Liver (tissue), 9 donors: ENCODE data around the gene OR2M4. TPM values are rescaled to one million over a fixed set of nuclear protein-coding genes. Genes with fewer than 3 reads are reported as not detected.

Experiments
- DNase-seq: peaks from one replicate; pipeline ENCODE4 v3.0.0-alpha.2; 2017; ENCODE audit warnings: low spot score
- H3K27ac ChIP-seq, 2 donors: one replicate each; pipeline ENCODE4 v1.7.0; 2013; ENCODE audit warnings: inconsistent platforms in 2 of 2, low read length in 2 of 2, control low read depth in 1 of 2, low read depth in 1 of 2, mild to moderate bottlenecking in 1 of 2
- H3K27me3 ChIP-seq, 4 donors: one replicate each; pipeline versions ENCODE4 v1.6.1 to v1.7.0; 2013; ENCODE audit warnings: low read length in 3 of 4, inconsistent platforms in 1 of 4, mild to moderate bottlenecking in 1 of 4, moderate library complexity in 1 of 4; ENCODE audit not compliant: control insufficient read depth in 4 of 4, insufficient read depth in 4 of 4
- H3K36me3 ChIP-seq, 4 donors: one replicate each; pipeline versions ENCODE4 v1.6.1 to v1.7.0; 2013; ENCODE audit warnings: low read length in 3 of 4, mild to moderate bottlenecking in 3 of 4, low read depth in 1 of 4, moderate library complexity in 1 of 4; ENCODE audit not compliant: control insufficient read depth in 4 of 4, insufficient read depth in 3 of 4
- H3K4me1 ChIP-seq, 4 donors: one replicate each; pipeline versions ENCODE4 v1.6.1 to v1.7.0; 2013; ENCODE audit warnings: low read length in 3 of 4, mild to moderate bottlenecking in 3 of 4, moderate library complexity in 1 of 4; ENCODE audit not compliant: control insufficient read depth in 4 of 4, insufficient read depth in 4 of 4
- H3K4me3 ChIP-seq, 3 donors: one replicate each; pipeline versions ENCODE4 v1.6.1 to v1.7.0; 2013; ENCODE audit warnings: low read length in 3 of 3, control low read depth in 1 of 3, low read depth in 1 of 3, mild to moderate bottlenecking in 1 of 3
- H3K9ac ChIP-seq, 2 donors: one replicate each; pipeline ENCODE4 v1.7.0; 2013; ENCODE audit warnings: low read length in 2 of 2, mild to moderate bottlenecking in 2 of 2, moderate library complexity in 2 of 2, control low read depth in 1 of 2, low read depth in 1 of 2
- H3K9me3 ChIP-seq, 4 donors: one replicate each; pipeline versions ENCODE4 v1.6.1 to v1.7.0; 2013; ENCODE audit warnings: low read length in 3 of 4; ENCODE audit not compliant: control insufficient read depth in 4 of 4
- EGR1 ChIP-seq, 2 donors: IDR thresholded peaks; 2 replicates each; pipeline ENCODE4 v1.6.1; 2016 to 2018; ENCODE audit warnings: antibody characterized with exemption in 2 of 2, low read depth in 2 of 2
- FOXA1 ChIP-seq: IDR thresholded peaks from 2 replicates; pipeline ENCODE4 v1.6.1; 2016; ENCODE audit warnings: antibody characterized with exemption
- FOXA2 ChIP-seq: IDR thresholded peaks from 2 replicates; pipeline ENCODE4 v1.6.1; 2016; ENCODE audit warnings: antibody characterized with exemption
- GABPA ChIP-seq, 2 donors: IDR thresholded peaks in 1 of 2; conservative IDR thresholded peaks in 1 of 2; 2 replicates each; pipeline ENCODE4 v1.6.1; 2016; ENCODE audit warnings: antibody characterized with exemption in 2 of 2, mild to moderate bottlenecking in 1 of 2, moderate library complexity in 1 of 2
- HNF4A ChIP-seq, 2 donors: conservative IDR thresholded peaks; 2 replicates each; pipeline ENCODE4 v1.6.1; 2016; ENCODE audit warnings: antibody characterized with exemption in 2 of 2, mild to moderate bottlenecking in 2 of 2
- HNF4G ChIP-seq: IDR thresholded peaks from 2 replicates; pipeline ENCODE4 v1.6.1; 2016; ENCODE audit warnings: antibody characterized with exemption
- NR2F2 ChIP-seq: IDR thresholded peaks from 2 replicates; pipeline ENCODE4 v1.6.1; 2016; ENCODE audit warnings: antibody characterized with exemption
- RAD21 ChIP-seq, 2 donors: IDR thresholded peaks; 2 replicates each; pipeline ENCODE4 v1.6.1; 2016; ENCODE audit warnings: antibody characterized with exemption in 2 of 2, mild to moderate bottlenecking in 2 of 2
- RXRA ChIP-seq, 2 donors: IDR thresholded peaks; 2 replicates each; pipeline ENCODE4 v1.6.1; 2017 to 2018; ENCODE audit warnings: antibody characterized with exemption in 2 of 2, mild to moderate bottlenecking in 1 of 2
- SP1 ChIP-seq: IDR thresholded peaks from 2 replicates; pipeline ENCODE4 v1.6.1; 2018; ENCODE audit warnings: antibody characterized with exemption, mild to moderate bottlenecking
- TAF1 ChIP-seq: conservative IDR thresholded peaks from 2 replicates; pipeline ENCODE4 v1.6.1; 2016; ENCODE audit warnings: antibody characterized with exemption, mild to moderate bottlenecking
- YY1 ChIP-seq: IDR thresholded peaks from 2 replicates; pipeline ENCODE4 v1.6.1; 2016; ENCODE audit warnings: antibody characterized with exemption, mild to moderate bottlenecking
- WGBS: extraction: QIAGEN DNeasy Blood & Tissue Kit; methylation state at CpG from one replicate; pipeline ENCODE4 v1.1.7; 2013; 5-methylcytosine and 5-hydroxymethylcytosine counted together
- polyA plus RNA-seq, 2 donors: library from polyadenylated mRNA; stranded (reverse) in 1 of 2; unstranded in 1 of 2; fragments of 200-250 nt in 1 of 2; fragments of >200 nt in 1 of 2; fragmentation: Nextera tagmentation in 1 of 2; extraction: Ambion mirVana in 1 of 2; gene quantifications; one replicate each; pipeline versions ENCODE4 v1.2.1 to v1.2.3, GENCODE V29; 2013 to 2015
- total RNA-seq, 2 donors: library from RNA; depleted of rRNA; stranded (reverse); fragments of >200 nt; gene quantifications; one replicate each; pipeline ENCODE4 v1.2.3, GENCODE V29; 2014
- TF ChIP-seq, protein P1 (sequence below): IDR thresholded peaks from 2 replicates; pipeline ENCODE4 v1.6.1; 2016; ENCODE audit warnings: antibody characterized with exemption
- TF ChIP-seq, protein P2 (sequence below): IDR thresholded peaks from 2 replicates; pipeline ENCODE4 v1.6.1; 2016; ENCODE audit warnings: antibody characterized with exemption, mild to moderate bottlenecking
- TF ChIP-seq, protein P3 (sequence below): IDR thresholded peaks from 2 replicates; pipeline ENCODE4 v1.6.1; 2016; ENCODE audit warnings: antibody characterized with exemption
- TF ChIP-seq, protein P4 (sequence below): IDR thresholded peaks from 2 replicates; pipeline ENCODE4 v1.6.1; 2016; ENCODE audit warnings: antibody characterized with exemption
- donor health status: healthy.
- donor health status: healthy.
- donor health status: healthy.
- donor health status: healthy.
- donor health status: healthy.

OR2M4 gene, protein sequence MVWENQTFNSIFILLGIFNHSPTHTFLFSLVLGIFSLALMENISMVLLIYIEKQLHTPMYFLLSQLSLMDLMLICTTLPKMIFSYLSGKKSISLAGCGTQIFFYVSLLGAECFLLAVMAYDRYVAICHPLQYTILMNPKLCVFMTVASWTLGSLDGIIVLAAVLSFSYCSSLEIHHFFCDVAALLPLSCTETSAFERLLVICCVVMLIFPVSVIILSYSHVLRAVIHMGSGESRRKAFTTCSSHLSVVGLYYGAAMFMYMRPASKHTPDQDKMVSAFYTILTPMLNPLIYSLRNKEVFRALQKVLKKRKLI
- total RNA-seq, result not detected
- not detected for polyA plus RNA-seq

DNA sequence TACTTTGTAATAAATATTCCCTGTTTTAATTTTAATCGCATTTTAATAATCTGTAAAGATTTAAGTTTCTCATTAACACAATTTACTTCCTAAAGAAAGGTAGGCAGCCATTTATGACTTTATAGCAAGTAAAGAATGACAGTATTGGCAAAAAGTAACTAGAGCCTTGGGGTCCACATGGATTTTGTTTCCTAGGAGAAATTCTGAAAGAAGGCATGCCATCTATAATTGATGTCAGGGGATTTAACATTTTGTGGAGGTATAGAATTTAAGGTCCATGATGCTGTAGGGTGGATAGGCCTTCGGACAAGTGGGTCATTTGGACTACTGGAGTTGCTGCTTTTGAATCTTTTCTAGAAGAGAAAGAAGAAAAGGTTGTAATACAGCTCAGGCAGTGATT, at the start of gene OR2M4:
OR2M4 (plus strand) TSS at position 301 of the 400 bp plus-strand sequence. CDS start 7,512 bp downstream, outside the sequence.
- WGBS, result 48% methylated on average over 2 of the region's 2 CpGs
- Histone ChIP-seq H3K27ac (no peak within 1 kb of the TSS), H3K36me3 (no peaks in the 10 kb centered on the region), H3K9me3 (peaks cover 0 to 2% (median 0%) of the 10 kb centered on the region in 4 donors), H3K4me1 (no peaks in the 10 kb centered on the region), H3K4me3 (no peak within 1 kb of the TSS), H3K9ac (no peak within 1 kb of the TSS), H3K27me3 (no peaks in the 10 kb centered on the region)
- TF ChIP-seq, protein P1, sequence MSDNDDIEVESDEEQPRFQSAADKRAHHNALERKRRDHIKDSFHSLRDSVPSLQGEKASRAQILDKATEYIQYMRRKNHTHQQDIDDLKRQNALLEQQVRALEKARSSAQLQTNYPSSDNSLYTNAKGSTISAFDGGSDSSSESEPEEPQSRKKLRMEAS, result no peak
- TF ChIP-seq GABPA (IDR thresholded peaks at IDR 0.05 in 1 of 2, conservative IDR thresholded peaks at IDR 0.05 in 1 of 2), result no peak
- no peak for TF ChIP-seq EGR1 (IDR thresholded peaks at IDR 0.05; ENCODE audit: low read depth in 2 of 2)
- TF ChIP-seq, protein P2, sequence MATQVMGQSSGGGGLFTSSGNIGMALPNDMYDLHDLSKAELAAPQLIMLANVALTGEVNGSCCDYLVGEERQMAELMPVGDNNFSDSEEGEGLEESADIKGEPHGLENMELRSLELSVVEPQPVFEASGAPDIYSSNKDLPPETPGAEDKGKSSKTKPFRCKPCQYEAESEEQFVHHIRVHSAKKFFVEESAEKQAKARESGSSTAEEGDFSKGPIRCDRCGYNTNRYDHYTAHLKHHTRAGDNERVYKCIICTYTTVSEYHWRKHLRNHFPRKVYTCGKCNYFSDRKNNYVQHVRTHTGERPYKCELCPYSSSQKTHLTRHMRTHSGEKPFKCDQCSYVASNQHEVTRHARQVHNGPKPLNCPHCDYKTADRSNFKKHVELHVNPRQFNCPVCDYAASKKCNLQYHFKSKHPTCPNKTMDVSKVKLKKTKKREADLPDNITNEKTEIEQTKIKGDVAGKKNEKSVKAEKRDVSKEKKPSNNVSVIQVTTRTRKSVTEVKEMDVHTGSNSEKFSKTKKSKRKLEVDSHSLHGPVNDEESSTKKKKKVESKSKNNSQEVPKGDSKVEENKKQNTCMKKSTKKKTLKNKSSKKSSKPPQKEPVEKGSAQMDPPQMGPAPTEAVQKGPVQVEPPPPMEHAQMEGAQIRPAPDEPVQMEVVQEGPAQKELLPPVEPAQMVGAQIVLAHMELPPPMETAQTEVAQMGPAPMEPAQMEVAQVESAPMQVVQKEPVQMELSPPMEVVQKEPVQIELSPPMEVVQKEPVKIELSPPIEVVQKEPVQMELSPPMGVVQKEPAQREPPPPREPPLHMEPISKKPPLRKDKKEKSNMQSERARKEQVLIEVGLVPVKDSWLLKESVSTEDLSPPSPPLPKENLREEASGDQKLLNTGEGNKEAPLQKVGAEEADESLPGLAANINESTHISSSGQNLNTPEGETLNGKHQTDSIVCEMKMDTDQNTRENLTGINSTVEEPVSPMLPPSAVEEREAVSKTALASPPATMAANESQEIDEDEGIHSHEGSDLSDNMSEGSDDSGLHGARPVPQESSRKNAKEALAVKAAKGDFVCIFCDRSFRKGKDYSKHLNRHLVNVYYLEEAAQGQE, result no peak
- no peak for TF ChIP-seq SP1
- no peak for TF ChIP-seq FOXA2
- no peak for TF ChIP-seq HNF4G
- TF ChIP-seq, protein P3, sequence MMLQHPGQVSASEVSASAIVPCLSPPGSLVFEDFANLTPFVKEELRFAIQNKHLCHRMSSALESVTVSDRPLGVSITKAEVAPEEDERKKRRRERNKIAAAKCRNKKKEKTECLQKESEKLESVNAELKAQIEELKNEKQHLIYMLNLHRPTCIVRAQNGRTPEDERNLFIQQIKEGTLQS, result no peak
- no peak for TF ChIP-seq FOXA1
- no peak for TF ChIP-seq RAD21 (IDR thresholded peaks at IDR 0.05)
- DNase-seq, result no peak

DNA sequence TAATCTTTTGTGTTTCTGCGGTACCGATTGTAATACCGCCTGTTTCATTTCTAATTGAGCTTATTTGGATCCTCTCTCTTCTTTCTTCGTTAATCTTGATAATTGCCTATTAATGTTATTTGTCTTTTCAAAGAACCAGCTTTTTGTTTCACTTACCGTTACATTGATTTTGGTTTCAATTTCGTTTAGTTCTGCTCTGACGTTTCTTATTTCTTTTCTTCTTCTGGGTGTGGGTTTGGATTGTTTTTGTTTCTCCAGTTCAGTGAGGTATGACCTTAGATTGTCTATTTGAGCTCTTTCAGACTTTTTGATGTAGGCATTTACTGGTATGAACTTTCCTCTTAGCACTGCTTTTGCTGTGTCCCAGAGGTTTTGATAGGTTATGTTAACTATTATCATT, 47.2 kb upstream of the OR2M4 start:
- DNase-seq, result no peak
- H3K4me1 ChIP-seq, result no peaks in the 10 kb centered on the region
- TF ChIP-seq HNF4A (conservative IDR thresholded peaks at IDR 0.05) (no peak), EGR1 (IDR thresholded peaks at IDR 0.05; ENCODE audit: low read depth in 2 of 2) (no peak), HNF4G (no peak), FOXA2 (no peak), TAF1 (no peak), GABPA (IDR thresholded peaks at IDR 0.05 in 1 of 2, conservative IDR thresholded peaks at IDR 0.05 in 1 of 2) (no peak), RAD21 (IDR thresholded peaks at IDR 0.05) (no peak), YY1 (no peak), FOXA1 (no peak), NR2F2 (no peak), RXRA (IDR thresholded peaks at IDR 0.05) (no peak), SP1 (no peak)
- TF ChIP-seq, protein P4, sequence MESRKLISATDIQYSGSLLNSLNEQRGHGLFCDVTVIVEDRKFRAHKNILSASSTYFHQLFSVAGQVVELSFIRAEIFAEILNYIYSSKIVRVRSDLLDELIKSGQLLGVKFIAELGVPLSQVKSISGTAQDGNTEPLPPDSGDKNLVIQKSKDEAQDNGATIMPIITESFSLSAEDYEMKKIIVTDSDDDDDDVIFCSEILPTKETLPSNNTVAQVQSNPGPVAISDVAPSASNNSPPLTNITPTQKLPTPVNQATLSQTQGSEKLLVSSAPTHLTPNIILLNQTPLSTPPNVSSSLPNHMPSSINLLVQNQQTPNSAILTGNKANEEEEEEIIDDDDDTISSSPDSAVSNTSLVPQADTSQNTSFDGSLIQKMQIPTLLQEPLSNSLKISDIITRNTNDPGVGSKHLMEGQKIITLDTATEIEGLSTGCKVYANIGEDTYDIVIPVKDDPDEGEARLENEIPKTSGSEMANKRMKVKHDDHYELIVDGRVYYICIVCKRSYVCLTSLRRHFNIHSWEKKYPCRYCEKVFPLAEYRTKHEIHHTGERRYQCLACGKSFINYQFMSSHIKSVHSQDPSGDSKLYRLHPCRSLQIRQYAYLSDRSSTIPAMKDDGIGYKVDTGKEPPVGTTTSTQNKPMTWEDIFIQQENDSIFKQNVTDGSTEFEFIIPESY, result no peak
- TF ChIP-seq, protein P3, result no peak
- 60% methylated on average over 7 of the region's 7 CpGs for WGBS
- no peak overlapping the region for H3K9ac ChIP-seq
- H3K27ac ChIP-seq, result no peak overlapping the region
- peaks cover 0 to 5% (median under 1%) of the 10 kb centered on the region in 4 donors for H3K9me3 ChIP-seq
- H3K36me3 ChIP-seq, result no peaks in the 10 kb centered on the region
- H3K27me3 ChIP-seq, result peaks cover 0 to 3% (median 0%) of the 10 kb centered on the region in 4 donors
- no peak overlapping the region for H3K4me3 ChIP-seq
